NCI-H2196 treated with DMSO at 0.1 percent for 48 hours (cell line): ENCODE results near the gene KLRF1.

ENCODE experiments used
- DNase-seq: peaks from one replicate; lab custom pipeline; 2025; ENCODE audit not compliant: unreplicated experiment; lab: John Stamatoyannopoulos, UW

KLRF1 gene

GRCh38 chr12:9808504-9808903, 18.8 kb upstream of the KLRF1 start:
- no peak for DNase-seq

- DNase-seq = no peak
Observed at GRCh38 chr12:9809338-9809737, 17.9 kb upstream of the KLRF1 start.

DNA sequence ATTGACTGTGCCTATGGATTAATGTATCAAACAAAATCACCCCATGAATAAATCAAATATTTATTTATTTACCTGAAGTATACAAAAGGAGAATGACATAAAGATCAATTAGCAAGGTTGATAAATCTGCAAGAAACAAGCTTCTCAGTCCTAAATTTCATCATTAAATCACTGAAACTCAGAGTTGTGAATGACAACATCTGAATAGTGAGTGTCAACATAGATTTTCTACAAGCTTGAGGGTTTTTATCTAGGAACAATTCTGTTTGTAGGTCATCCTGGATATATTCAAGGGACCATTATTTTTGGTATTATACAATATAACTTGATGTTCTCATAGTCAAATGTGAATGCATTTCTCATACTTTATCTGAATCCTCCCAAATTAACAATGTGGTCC, 17.4 kb upstream of the KLRF1 start:
- no peak for DNase-seq

GRCh38 chr12:9810671-9811070, 16.6 kb upstream of the KLRF1 start:
- no peak for DNase-seq

DNA sequence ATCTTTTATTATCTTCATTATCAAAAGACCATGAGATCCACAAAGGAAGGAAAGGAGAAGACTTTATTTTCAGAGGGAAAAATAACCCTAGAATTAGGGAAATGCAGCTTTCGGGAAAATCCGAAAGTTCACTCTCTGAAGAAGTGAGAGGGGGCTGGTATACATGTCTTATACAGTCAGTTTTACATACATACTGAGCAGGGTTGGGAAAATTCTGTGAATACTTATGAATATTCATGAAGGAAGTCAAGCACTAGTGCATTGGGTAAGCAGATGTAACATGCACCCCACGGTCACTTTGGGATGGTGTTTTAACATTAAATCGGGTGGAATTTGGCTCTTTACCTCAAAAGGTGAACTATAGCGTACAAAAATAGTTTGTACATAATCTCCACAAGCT, 15.7 kb upstream of the KLRF1 start:
- DNase-seq = no peak

- no peak for DNase-seq
Observed at GRCh38 chr12:9813821-9814798, 13.2 kb upstream of the KLRF1 start.

DNA sequence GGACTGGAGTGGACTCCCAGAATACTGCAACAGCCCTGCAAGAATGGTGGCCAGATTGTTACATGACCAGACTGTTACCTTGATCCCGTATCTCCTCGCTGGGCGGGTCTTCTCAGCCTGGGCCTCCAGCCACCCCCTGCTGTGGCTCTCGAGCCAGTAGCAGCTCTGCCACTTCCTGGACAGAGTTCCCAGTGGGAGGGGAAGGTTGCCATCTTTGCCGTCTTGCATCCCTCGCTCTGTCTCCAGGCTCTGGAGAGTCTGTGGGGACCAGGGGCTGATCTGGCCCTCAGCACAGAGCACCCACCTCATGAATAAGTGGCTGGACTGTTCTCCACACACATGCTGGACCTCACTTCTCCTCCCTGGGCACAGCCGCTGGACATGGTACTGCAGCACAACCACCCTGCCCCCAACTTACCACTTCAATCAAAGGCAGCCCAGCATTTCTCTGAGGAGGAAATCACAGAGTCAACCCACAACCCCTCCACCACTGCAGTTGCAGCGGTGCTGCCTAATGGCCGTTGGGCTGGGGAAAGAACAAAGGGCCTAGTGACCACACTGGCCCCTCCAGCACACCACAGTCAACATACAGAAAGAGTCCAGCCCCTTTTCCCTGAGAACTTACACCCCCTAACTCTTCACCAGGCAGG, 6.9 kb upstream of the KLRF1 start:
- no peak for DNase-seq

DNA sequence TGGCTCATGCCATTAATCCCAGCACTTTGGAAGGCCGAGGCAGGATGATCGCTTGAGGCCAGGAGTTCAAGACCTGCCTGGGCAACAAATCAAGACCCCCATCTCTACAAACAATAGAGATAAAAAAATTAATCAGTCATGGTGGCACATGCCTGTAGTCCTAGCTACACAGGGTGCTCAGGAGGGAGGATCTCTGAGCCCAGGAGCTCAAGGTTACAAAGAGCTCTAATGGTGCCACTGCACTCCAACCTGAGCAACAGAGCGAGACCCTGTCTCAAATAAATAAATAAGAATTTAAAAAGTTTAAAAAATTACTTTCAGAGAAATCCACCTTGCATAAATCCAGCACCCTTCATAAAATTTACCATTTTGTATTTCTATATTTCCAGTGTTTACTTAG, 2.2 kb downstream of the KLRF1 start:
- no peak for DNase-seq

- no peak for DNase-seq
Observed at GRCh38 chr12:9829982-9830381, 2.7 kb downstream of the KLRF1 start.

- no peak for DNase-seq
Observed at GRCh38 chr12:9831720-9832119, 4.4 kb downstream of the KLRF1 start.

- no peak for DNase-seq
Observed at GRCh38 chr12:9843407-9843806, 16.1 kb downstream of the KLRF1 start.

DNA sequence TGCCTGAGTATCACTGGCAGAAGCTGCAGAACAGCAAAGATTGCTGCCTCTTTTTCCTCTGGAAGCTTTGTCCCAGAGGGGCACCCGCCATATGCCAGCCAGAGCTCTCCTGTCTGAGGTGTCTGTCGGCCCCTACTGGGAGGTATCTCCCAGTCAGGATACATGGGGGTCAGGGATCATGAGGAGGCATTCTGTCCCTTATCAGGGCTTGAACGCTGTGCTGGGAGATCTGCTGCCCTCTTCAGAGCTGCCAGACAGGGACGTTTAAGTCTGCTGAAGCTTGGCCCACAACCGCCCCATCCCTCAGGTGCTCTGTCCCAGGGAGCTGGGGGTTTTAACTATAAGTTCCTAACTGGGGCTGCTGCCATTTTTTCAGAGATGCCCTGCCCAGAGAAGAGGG, 21.6 kb downstream of the KLRF1 start:
- DNase-seq = no peak

GRCh38 chr12:9851050-9851449, 23.8 kb downstream of the KLRF1 start:
- DNase-seq = no peak

DNA sequence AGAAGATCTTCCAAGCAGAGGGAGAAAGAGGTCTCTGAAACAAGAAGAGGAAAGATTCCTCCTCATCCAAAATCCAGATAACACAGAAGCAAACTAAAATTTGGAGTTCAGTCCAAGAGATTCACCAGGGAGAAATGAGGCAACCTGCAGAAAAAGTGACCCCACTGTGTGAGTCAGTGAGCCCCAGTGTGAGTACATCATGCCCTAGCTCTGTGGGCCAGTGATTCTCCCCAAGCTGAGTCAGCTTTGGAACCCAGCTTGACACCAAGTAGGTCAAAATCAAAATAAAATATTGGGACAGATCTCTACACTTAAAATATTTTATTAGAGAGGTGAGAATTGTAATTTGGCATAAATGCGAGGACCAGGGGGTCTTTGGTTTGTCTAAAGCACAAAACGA, 24.6 kb downstream of the KLRF1 start:
- DNase-seq = no peak

DNA sequence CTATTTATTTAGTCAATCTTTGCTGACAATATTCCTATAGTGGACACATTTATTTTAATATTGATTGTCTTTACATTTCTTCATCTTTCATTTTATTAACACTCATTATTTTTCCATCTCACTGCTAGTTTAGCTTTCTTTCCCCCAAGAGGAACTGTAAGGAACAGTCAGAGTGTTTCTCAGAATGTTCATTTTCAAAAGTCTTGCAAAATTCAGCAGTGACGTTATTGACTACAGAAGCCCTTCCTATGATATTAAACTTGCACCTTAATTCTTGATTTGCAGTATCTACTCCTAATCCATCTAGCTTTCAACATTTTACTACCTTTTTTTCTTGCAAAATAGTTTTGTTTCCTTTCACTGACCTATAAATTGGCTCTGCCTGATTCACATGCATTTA, 28.9 kb downstream of the KLRF1 start:
- DNase-seq = no peak

DNA sequence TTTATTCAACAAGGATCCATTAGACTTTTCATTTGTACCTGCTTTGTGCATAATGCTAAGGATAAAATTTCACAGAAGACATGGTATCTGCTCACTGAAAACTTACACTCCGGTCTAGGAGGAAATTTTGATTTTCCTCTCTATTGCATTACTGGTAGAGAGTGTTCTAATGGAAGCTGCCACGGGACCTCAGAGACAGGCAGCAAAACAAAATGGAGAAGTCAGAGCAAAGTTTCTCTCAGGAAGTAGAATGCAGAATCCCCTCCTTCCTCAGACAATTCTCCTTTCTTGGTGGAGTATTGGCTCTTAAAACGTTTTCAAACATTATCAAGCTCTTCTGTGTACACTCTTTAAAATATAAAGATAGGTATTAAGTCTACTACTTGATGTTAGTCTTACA, 29.6 kb downstream of the KLRF1 start:
- DNase-seq = no peak

GRCh38 chr12:9858135-9858534, 30.9 kb downstream of the KLRF1 start:
- no peak for DNase-seq

GRCh38 chr12:9864913-9865675, 37.8 kb downstream of the KLRF1 start:
- no peak for DNase-seq

DNA sequence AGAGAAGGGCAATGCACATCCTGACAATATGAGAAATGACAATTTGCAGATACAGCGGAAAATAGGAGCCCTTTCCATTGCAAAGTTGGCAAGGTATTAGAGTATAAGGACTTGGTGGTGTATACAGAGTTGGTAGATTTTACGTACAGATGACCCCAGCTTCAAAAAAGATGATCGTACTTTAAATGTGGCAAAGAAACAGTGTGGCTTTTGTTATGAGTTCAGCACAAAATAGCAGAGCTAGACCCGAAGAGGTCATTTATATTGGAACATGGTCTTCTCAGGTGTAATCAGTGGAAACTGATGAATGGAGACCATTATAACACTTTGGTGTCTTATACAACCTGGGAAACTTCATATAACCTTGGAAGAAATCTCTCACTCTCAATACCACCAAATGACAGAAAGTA, 39.6 kb downstream of the KLRF1 start:
- no peak for DNase-seq

GRCh38 chr12:9867531-9867930, 40.2 kb downstream of the KLRF1 start:
- no peak for DNase-seq

DNA sequence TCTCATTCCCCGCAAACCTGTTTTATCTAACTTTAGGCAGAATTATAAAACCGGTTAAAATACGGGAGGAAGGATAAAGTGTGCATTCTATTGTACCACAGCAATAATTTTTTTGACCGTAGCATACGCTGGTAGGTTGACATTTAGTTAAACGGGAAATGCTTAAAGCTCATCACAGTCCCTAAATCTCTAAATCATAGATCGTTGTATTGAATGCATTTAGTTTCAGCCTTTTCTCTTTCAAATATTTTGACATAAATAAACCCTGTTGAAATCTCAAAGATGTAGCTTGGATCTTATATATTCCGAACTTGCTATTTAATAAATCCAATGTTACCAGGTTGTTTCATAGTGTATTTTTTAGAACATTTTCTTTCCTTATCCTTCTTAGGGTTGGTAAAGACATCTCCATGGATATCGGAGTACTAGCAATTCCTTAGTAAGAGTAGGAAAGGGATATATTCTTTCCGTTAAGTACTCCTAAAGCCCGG, 41.1 kb downstream of the KLRF1 start:
- DNase-seq = no peak

- no peak for DNase-seq
Observed at GRCh38 chr12:9868951-9869306, 41.6 kb downstream of the KLRF1 start.
